ENCODE measurements around the gene AK2. TPM values are rescaled to one million over a fixed set of nuclear protein-coding genes. Genes with fewer than 3 reads are reported as not detected.
A peak's percentile ranks its signal among the peaks of the same experiment; 100 is the strongest.

AK2 gene
- total RNA-seq, 2 donors from 2014 or later = 120 to 162 TPM

DNA sequence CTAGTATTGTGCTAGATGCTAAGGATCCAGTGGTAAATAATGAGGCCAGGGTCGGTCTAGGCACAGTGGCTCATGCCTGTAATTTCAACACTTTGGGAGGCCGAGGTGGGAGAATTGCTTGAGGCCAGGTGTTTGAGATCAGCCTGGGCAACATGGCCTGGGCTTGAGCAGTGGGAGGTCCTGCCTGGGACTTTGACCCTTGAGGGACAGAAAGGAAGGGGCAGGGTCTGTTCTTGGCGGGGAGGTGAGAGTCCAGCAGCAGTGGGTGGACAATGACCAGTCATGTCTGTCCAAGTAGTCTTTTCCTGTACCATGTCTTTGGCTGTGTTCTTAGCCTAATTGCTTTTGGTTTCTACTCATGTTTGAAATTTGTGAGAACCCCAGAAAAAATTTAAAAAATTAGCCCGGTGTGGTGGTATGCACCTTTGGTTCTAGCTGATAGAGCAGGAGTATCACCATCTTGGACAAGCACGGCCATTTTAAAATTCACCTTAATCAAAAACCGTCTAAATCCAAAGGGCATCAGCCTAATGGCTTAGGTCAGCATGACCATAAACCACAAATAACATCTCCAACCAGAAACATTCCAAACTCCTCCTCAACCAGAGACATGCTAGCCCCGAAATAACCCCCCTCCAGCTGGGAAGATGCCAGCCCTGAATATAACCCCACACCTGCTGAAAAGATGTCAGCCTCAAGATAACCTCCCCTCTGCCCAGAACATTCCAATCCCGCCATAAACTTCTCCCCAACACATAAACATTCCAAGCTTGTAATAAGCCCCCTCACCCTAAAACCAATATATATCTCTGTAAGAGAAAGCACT is 6.8 kb upstream of the AK2 start:
- Histone ChIP-seq H3K4me1 (peaks cover 0 to 10% of the 10 kb centered on the region in 2 donors), H3K27ac (no peak overlapping the region), H3K27me3 (no peaks in the 10 kb centered on the region), H3K9me3 (no peaks in the 10 kb centered on the region), H3K36me3 (no peaks in the 10 kb centered on the region), H3K4me3 (no peak overlapping the region)
- DNase-seq (ENCODE audit: low spot score) = no peak
- TF ChIP-seq, protein P1, sequence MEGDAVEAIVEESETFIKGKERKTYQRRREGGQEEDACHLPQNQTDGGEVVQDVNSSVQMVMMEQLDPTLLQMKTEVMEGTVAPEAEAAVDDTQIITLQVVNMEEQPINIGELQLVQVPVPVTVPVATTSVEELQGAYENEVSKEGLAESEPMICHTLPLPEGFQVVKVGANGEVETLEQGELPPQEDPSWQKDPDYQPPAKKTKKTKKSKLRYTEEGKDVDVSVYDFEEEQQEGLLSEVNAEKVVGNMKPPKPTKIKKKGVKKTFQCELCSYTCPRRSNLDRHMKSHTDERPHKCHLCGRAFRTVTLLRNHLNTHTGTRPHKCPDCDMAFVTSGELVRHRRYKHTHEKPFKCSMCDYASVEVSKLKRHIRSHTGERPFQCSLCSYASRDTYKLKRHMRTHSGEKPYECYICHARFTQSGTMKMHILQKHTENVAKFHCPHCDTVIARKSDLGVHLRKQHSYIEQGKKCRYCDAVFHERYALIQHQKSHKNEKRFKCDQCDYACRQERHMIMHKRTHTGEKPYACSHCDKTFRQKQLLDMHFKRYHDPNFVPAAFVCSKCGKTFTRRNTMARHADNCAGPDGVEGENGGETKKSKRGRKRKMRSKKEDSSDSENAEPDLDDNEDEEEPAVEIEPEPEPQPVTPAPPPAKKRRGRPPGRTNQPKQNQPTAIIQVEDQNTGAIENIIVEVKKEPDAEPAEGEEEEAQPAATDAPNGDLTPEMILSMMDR (IDR thresholded peaks at IDR 0.05) = no peak

DNA sequence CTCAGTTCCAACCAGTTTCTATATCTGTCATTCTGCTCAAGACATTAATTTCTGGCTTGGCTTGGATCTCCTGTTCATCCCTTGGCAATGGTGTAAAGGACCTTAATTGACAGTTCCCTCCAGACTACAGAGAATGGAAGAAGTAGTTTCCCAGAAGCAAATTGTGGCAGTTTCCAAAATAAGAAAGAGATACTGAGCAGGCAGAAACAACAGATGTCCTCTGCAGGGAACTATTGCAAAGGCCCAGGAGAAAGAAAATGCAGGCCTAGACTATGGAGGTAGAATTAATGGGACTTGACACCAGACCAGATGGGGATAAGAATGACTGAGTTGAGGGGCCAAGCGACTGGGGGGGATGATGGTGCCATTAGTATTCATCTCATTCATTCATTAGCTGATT is 6.1 kb upstream of the AK2 start:
- H3K4me1 ChIP-seq = peaks cover 0 to 10% of the 10 kb centered on the region in 2 donors
- no peaks in the 10 kb centered on the region for H3K36me3 ChIP-seq
- no peak for DNase-seq (ENCODE audit: low spot score)
- H3K4me3 ChIP-seq = no peak overlapping the region
- TF ChIP-seq, protein P1 (IDR thresholded peaks at IDR 0.05) = no peak
- no peak overlapping the region for H3K27ac ChIP-seq
- no peaks in the 10 kb centered on the region for H3K27me3 ChIP-seq
- no peaks in the 10 kb centered on the region for H3K9me3 ChIP-seq

DNA sequence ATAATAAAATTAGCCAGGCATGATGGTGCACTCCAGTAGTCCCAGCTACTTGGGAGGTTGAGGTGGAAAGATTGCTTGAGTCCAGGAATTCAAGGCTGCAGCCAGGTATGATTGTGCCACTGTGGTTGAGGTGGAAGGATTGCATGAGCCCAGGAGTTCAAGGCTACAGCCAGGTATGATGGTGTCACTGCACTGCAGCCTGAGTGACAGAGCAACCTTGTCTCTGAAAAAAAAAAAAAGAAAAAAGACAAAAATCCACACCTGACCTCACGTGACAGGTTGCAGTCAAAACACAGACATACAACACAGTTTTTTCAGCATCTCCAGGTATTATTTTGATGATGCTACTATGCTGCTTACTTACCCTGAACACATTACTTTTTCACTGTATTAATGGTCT is 4.3 kb upstream of the AK2 start:
- TF ChIP-seq, protein P1 (IDR thresholded peaks at IDR 0.05) = no peak
- no peaks in the 10 kb centered on the region for H3K36me3 ChIP-seq
- peaks cover 0 to 12% of the 10 kb centered on the region in 2 donors for H3K4me1 ChIP-seq

DNA sequence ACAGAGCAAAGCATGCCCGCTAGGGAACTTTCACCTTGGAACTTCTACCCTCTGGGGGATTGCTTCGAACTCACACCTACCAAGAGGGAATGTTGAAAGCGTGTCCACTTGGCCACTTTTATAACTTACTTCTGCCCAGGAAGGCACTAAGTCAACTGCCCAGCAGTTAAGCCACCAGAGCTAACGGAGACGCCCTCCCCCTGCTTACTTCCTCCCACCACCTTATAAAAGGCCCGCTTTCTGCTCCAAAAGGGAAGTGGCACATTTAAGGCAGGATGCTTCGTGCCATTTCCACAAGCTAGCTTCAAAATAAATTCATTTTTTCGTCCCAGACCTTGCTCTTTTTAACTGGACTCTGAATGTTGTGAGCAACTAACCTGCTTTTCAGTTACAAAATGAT is 3.2 kb upstream of the AK2 start:
- Histone ChIP-seq H3K4me3 (no peak overlapping the region), H3K4me1 (peaks cover 0 to 24% of the 10 kb centered on the region in 2 donors), H3K27ac (no peak overlapping the region), H3K9me3 (no peaks in the 10 kb centered on the region), H3K36me3 (no peaks in the 10 kb centered on the region), H3K27me3 (no peaks in the 10 kb centered on the region)
- no peak for DNase-seq (ENCODE audit: low spot score)
- TF ChIP-seq, protein P1 (IDR thresholded peaks at IDR 0.05) = no peak

More for the DNA sequence above, 4.3 kb upstream of the AK2 start:
- no peaks in the 10 kb centered on the region for H3K27me3 ChIP-seq
- no peaks in the 10 kb centered on the region for H3K9me3 ChIP-seq
- H3K27ac ChIP-seq = no peak overlapping the region
- no peak overlapping the region for H3K4me3 ChIP-seq
- DNase-seq (ENCODE audit: low spot score) = no peak

DNA sequence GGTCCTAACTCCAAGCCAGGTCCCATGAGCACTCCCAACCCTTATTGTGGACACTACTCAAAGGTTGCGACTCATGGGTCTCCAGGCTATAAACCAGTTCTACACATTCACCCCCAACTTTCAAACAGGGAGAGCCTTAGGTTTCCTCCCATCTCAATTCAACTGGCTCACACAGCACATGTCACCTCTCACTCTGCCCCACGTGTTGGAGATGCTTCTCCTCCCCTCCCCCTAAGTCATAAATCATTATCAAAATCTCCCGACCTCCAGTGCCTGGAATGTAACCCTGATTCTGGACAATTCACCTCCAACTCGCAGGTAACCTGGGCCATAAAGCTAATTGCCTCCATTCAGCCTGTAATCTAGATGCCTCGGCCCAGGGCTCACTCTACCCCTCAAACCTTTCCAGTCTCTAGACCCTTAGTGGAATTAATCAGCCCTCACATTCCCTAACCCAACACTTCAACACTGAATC is 595 bp downstream of the AK2 start:
- Histone ChIP-seq H3K36me3 (no peaks in the 10 kb centered on the region), H3K9me3 (no peaks in the 10 kb centered on the region), H3K4me1 (peaks cover 0 to 33% of the 10 kb centered on the region in 2 donors), H3K27me3 (no peaks in the 10 kb centered on the region), H3K4me3 (peak overlapping the region; percentile 90 to 99), H3K27ac (peak overlapping the region; percentile 88 to 89)
- no peak for DNase-seq (ENCODE audit: low spot score)
- TF ChIP-seq, protein P1 (IDR thresholded peaks at IDR 0.05) = no peak
